ENCODE results near the gene ATXN7L2.

- no peak; the same call in 1 of the 2 replicates for TF ChIP-seq MYC (IDR thresholded peaks at IDR 0.05; ENCODE audit: low read depth, low read length)
- TF ChIP-seq CTCF (IDR thresholded peaks at IDR 0.05; ENCODE audit: low read depth, low read length) = no peak
- TF ChIP-seq POLR2A (IDR thresholded peaks at IDR 0.05; ENCODE audit: extremely low read depth, insufficient read length) = no peak
Measured at GRCh38 chr1:109501644-109502363, 18.1 kb downstream of the ATXN7L2 start.
